ENCODE results near the gene MAST4.

MAST4 gene

GRCh38 chr5:66904189-66904588, 308.0 kb downstream of the MAST4 start:
- no peak for DNase-seq (ENCODE audit: low read depth in 2 of 2)

- no peak for DNase-seq (ENCODE audit: low read depth in 2 of 2)
These were observed 309.8 kb downstream of the MAST4 start for GRCh38 chr5:66906021-66906420.

- DNase-seq (ENCODE audit: low read depth in 2 of 2): no peak
These were observed 312.0 kb downstream of the MAST4 start for GRCh38 chr5:66908230-66908629.

GRCh38 chr5:66909364-66909763, 313.2 kb downstream of the MAST4 start:
- DNase-seq (ENCODE audit: low read depth in 2 of 2): no peak

GRCh38 chr5:66912787-66913186, 316.6 kb downstream of the MAST4 start:
- no peak for DNase-seq (ENCODE audit: low read depth in 2 of 2)

- DNase-seq (ENCODE audit: low read depth in 2 of 2): no peak
These were observed 319.3 kb downstream of the MAST4 start for GRCh38 chr5:66915531-66915930.

GRCh38 chr5:66922881-66923280, 326.7 kb downstream of the MAST4 start:
- DNase-seq (ENCODE audit: low read depth in 2 of 2): no peak

- DNase-seq (ENCODE audit: low read depth in 2 of 2): no peak
These were observed 327.3 kb downstream of the MAST4 start for GRCh38 chr5:66923457-66923856.

GRCh38 chr5:66923922-66924321, 327.7 kb downstream of the MAST4 start:
- DNase-seq (ENCODE audit: low read depth in 2 of 2): no peak

- no peak for DNase-seq (ENCODE audit: low read depth in 2 of 2)
These were observed 330.9 kb downstream of the MAST4 start for GRCh38 chr5:66927140-66927539.

- no peak for DNase-seq (ENCODE audit: low read depth in 2 of 2)
These were observed 333.1 kb downstream of the MAST4 start for GRCh38 chr5:66929281-66929680.

GRCh38 chr5:66929995-66930394, 333.8 kb downstream of the MAST4 start:
- DNase-seq (ENCODE audit: low read depth in 2 of 2): no peak

GRCh38 chr5:66931651-66932050, 335.5 kb downstream of the MAST4 start:
- no peak for DNase-seq (ENCODE audit: low read depth in 2 of 2)

- no peak for DNase-seq (ENCODE audit: low read depth in 2 of 2)
These were observed 336.3 kb downstream of the MAST4 start for GRCh38 chr5:66932457-66932856.

- DNase-seq (ENCODE audit: low read depth in 2 of 2): no peak
These were observed 336.9 kb downstream of the MAST4 start for GRCh38 chr5:66933066-66933465.

- DNase-seq (ENCODE audit: low read depth in 2 of 2): no peak
These were observed 342.9 kb downstream of the MAST4 start for GRCh38 chr5:66939094-66939493.

- DNase-seq (ENCODE audit: low read depth in 2 of 2): no peak
These were observed 349.5 kb downstream of the MAST4 start for GRCh38 chr5:66945389-66946349.

- no peak for DNase-seq (ENCODE audit: low read depth in 2 of 2)
These were observed 351.3 kb downstream of the MAST4 start for GRCh38 chr5:66947458-66947857.

GRCh38 chr5:66949066-66949465, 352.9 kb downstream of the MAST4 start:
- no peak for DNase-seq (ENCODE audit: low read depth in 2 of 2)

- no peak for DNase-seq (ENCODE audit: low read depth in 2 of 2)
These were observed 356.0 kb downstream of the MAST4 start for GRCh38 chr5:66952153-66952552.

GRCh38 chr5:66956439-66956838, 360.2 kb downstream of the MAST4 start:
- DNase-seq (ENCODE audit: low read depth in 2 of 2): no peak

- no peak for DNase-seq (ENCODE audit: low read depth in 2 of 2)
These were observed 362.2 kb downstream of the MAST4 start for GRCh38 chr5:66958201-66958979.

All from stimulated activated CD8-positive, alpha-beta memory T cell treated with anti-CD3 and anti-CD28 coated beads, Interleukin-7, amount 100 ng/mL, for 1 hour (primary cell).